Measurements from ENCODE around the gene AKAP10. TPM values are rescaled to one million over a fixed set of nuclear protein-coding genes. Genes with fewer than 3 reads are reported as not detected.

Gene AKAP10
- total and polyA plus RNA-seq, 2 of the 8 experiments (the other 6 are each of a cell fraction or from before 2014, with no cell fraction given), result 13.3 to 27.0 TPM

GRCh38 chr17:19975601-19976000 is 2.0 kb downstream of the AKAP10 start:
- H2AK5ac ChIP-seq (ENCODE audit: low read depth, low read length), result no peak overlapping the region
- no peak overlapping the region for H3K27ac ChIP-seq (ENCODE audit: low read depth, low read length)
- H3K18ac ChIP-seq (ENCODE audit: extremely low read depth, low read length), result no peak overlapping the region
- H4K20me1 ChIP-seq (replicated peaks in 1 of 2; ENCODE audit: control insufficient read depth in 1 of 2, insufficient read depth in 2 of 2, low read length in 2 of 2), result peaks cover 2 to 4% of the 10 kb centered on the region in 2 experiments
- H3K36me3 ChIP-seq (ENCODE audit: control insufficient read depth in 2 of 4, insufficient read depth in 4 of 4, low read length in 3 of 4), result peaks cover 0 to 3% (median 0%) of the 10 kb centered on the region in 4 experiments; a peak in 3 of 8 replicates
- H3K79me1 ChIP-seq (ENCODE audit: low read depth, low read length), result peaks cover 6% of the 10 kb centered on the region; the same call in 1 of the 2 replicates
- H2AFZ ChIP-seq (ENCODE audit: low read length), result no peak overlapping the region
- H3K79me2 ChIP-seq (ENCODE audit: control insufficient read depth in 1 of 2, insufficient read depth in 2 of 2, low read length in 2 of 2), result peaks cover 22 to 64% of the 10 kb centered on the region in 2 experiments
- H3K4me3 ChIP-seq (ENCODE audit: extremely low read depth in 1 of 4, insufficient read depth in 2 of 4, low read depth in 3 of 4, low read length in 4 of 4), result no peak overlapping the region
- ChIA-PET POLR2A (ENCODE audit: partially characterized antibody) (interaction anchor here (1.3 kb wide), 1 partner anchor 34 kb away, joined by 3 read pairs; the partner anchor contains the start of gene SPECC1), CTCF (ENCODE audit: partially characterized antibody) (interaction anchor here (0.8 to 1.5 kb wide), 4 partner anchors 10 to 235 kb away, joined by 3 read pairs; no protein-coding TSS in a partner anchor)
- no peak overlapping the region for H2BK5ac ChIP-seq (ENCODE audit: low read depth, low read length)
- no peak overlapping the region for H3K14ac ChIP-seq (ENCODE audit: insufficient read length)
- H2BK20ac ChIP-seq (ENCODE audit: low read length), result no peak overlapping the region
- H2BK12ac ChIP-seq (ENCODE audit: low read depth, low read length), result no peak overlapping the region
- no peaks in the 10 kb centered on the region for H3K27me3 ChIP-seq (replicated peaks in 1 of 4; ENCODE audit: control insufficient read depth in 3 of 4, extremely low read depth in 1 of 4, insufficient read depth in 3 of 4, low read length in 3 of 4)
- no peak overlapping the region for H2BK15ac ChIP-seq (ENCODE audit: low read length)
- no peaks in the 10 kb centered on the region for H3K9me3 ChIP-seq (ENCODE audit: insufficient read depth in 2 of 2, low read depth in 1 of 2, low read length in 1 of 2)
- H4K5ac ChIP-seq (ENCODE audit: insufficient read length, low read depth, low read length), result no peak overlapping the region
- H3K23me2 ChIP-seq (ENCODE audit: low read depth, low read length), result peaks cover 17% of the 10 kb centered on the region
- peaks cover 0 to 6% (median 1%) of the 10 kb centered on the region in 4 experiments; a peak in 3 of 7 replicates for H3K4me1 ChIP-seq (replicated peaks in 1 of 4; ENCODE audit: control insufficient read depth in 3 of 4, insufficient read depth in 4 of 4, low read length in 3 of 4)
- no peak overlapping the region for H3K9ac ChIP-seq (replicated peaks in 1 of 4; ENCODE audit: extremely low read depth in 1 of 4, low read depth in 3 of 4, low read length in 3 of 4)
- no peak overlapping the region for H4K91ac ChIP-seq (replicated peaks; ENCODE audit: insufficient read length, low read length)
- no peak overlapping the region for H3K23ac ChIP-seq (ENCODE audit: insufficient read length)
- no peak overlapping the region for H3K4ac ChIP-seq (replicated peaks; ENCODE audit: insufficient read length, low read depth, low read length)
- no peak overlapping the region for H3K56ac ChIP-seq (replicated peaks; ENCODE audit: insufficient read length, low read depth, low read length)
- FAIRE-seq, result no peak
- H4K8ac ChIP-seq (ENCODE audit: extremely low read depth, insufficient read depth, low read length), result no peak overlapping the region
- no peak overlapping the region for H3K4me2 ChIP-seq (ENCODE audit: insufficient read depth in 1 of 2, low read depth in 2 of 2, low read length in 2 of 2)
- DNase-seq (ENCODE audit: low read depth in 1 of 2, low spot score in 2 of 2), result no peak
- 94% methylated on average over 3 of the region's 3 CpGs; no CpG with 5 or more reads in 1 of the 2 experiments for WGBS, 2 experiments (ENCODE audit: extremely low coverage in 1 of 2, insufficient coverage in 1 of 2, insufficient read length in 1 of 2, insufficient replicate concordance in 2 of 2, low coverage in 1 of 2, low lambda C conversion rate in 2 of 2, missing lambda C conversion rate in 1 of 2)
- H2BK120ac ChIP-seq (replicated peaks; ENCODE audit: low read depth, low read length), result no peak overlapping the region
- no peak for TF ChIP-seq HDAC6 (IDR thresholded peaks at IDR 0.05; ENCODE audit: low read depth, low read length)

All from H1 (cell line).